ENCODE measurements around the gene PKN3. TPM values are rescaled to one million over a fixed set of nuclear protein-coding genes. Genes with fewer than 3 reads are reported as not detected.

Gene PKN3
- total RNA-seq, 2 donors from 2014 or later = 4.1 to 9.1 TPM

DNA sequence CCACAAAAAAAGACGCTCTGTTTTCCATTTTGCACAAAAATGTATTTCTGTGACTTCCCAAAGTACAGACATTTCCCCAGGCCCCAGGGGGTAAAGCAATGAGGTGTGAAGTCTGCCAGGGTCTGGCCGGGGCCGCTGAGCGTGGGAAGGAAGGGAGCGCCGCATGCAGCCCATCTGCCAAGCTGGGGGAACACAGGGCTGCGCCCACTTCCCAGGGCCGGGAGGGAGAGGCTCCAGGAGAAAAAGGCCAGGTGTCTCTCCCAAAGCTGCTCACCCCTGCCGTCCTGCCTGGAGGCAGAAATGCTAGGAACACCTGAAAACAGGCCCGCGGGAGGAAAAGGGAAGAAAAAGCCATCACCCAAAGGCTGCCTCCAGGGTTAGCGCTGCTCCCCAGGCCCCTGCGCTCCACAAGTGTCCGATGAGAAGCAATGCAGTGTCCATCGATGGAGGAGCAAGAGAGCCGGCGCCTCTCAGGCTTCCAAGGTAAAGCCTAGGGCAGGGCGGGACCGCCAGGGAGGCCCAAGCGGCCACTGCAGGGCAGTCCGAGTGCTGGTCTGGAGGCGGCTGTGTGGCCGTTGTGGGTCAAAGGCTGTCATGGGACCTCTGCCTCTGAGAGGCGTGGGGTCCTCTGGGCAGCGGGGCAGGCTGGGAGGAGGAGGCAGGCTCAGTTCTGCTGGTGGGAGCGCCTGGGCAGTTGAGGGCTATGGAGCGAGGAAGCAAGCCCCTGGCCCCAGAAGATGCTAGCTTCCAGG lies 27.6 kb downstream of the PKN3 start:
- Mint-ChIP-seq H3K27ac (peak overlapping the region; percentile 38), H3K4me3 (no peak overlapping the region), H3K27me3 (no peaks in the 10 kb centered on the region), H3K4me1 (peaks cover 7% of the 10 kb centered on the region), H3K9me3 (no peaks in the 10 kb centered on the region), H3K36me3 (ENCODE audit: low read depth) (peaks cover 18% of the 10 kb centered on the region)
- ATAC-seq (replicated peaks) = no peak

DNA sequence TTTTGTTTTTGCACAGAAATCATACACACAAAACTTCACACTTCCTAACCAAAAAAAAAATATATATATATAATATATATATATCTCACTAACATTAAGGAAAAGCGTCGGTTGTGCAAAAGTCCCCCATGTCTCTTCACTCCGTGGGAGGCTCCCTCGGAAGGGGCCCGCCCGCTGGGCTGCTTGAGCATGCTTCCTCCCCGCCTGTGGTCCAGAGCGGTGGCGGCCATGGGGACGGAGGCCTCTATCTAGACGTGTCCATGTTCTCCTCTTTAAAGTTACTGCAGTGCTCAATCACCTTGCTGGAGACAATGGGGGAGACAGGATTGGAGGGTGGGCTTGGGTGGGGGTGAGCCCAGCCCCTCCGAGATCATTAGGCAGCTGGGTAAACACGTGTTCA lies 28.8 kb downstream of the PKN3 start:
- Mint-ChIP-seq H3K36me3 (ENCODE audit: low read depth) (peaks cover 24% of the 10 kb centered on the region), H3K4me3 (no peak overlapping the region), H3K9me3 (no peaks in the 10 kb centered on the region), H3K4me1 (peaks cover 4% of the 10 kb centered on the region), H3K27me3 (no peaks in the 10 kb centered on the region), H3K27ac (no peak overlapping the region)
- no peak for ATAC-seq (replicated peaks)

DNA sequence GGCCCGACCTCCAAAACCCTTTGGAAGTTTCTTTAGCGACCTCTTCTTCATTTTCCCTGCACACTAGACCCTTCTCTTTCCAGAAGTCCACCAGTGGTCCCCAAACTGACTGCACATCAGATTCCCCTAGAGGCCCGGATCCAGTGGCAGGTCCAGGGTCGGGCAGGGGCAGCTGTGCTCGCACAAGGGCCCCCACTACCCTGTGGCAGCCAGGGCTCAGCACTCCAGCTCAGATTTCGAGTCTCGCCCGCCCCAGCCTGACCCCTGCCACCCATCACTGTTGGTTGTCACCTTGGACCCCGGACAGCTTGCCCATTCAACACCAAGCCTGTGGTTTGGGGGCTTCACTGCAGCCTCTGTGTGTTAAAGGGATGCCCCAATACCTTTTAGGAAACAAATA lies 29.4 kb downstream of the PKN3 start:
- ATAC-seq (replicated peaks) = no peak
- Mint-ChIP-seq H3K27me3 (no peaks in the 10 kb centered on the region), H3K9me3 (no peaks in the 10 kb centered on the region), H3K4me1 (peaks cover 4% of the 10 kb centered on the region), H3K36me3 (ENCODE audit: low read depth) (peaks cover 24% of the 10 kb centered on the region), H3K27ac (no peak overlapping the region), H3K4me3 (no peak overlapping the region)

DNA sequence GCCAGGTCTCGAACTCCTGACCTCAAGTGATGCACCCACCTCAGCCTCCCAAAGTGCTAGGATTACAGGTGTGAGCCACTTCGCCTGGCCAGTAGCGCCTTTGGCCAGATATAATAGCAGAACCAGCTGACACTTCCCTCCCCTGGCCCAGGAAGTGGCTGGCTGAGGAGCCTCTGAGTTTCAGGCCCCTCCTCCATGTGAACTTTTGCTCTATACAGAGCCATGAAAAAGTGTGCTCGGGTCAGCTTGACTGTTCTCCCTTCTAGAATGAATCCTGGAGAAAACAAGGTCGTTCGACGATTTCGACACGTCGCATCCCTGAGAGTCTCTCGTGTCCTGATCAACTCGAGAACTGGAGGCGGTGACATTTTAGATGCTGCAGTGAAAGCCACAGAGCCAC lies 30.3 kb downstream of the PKN3 start:
- Mint-ChIP-seq H3K4me3 (no peak overlapping the region), H3K4me1 (peaks cover 4% of the 10 kb centered on the region), H3K9me3 (no peaks in the 10 kb centered on the region), H3K27me3 (no peaks in the 10 kb centered on the region), H3K27ac (no peak overlapping the region), H3K36me3 (ENCODE audit: low read depth) (peaks cover 30% of the 10 kb centered on the region)
- ATAC-seq (replicated peaks) = no peak

DNA sequence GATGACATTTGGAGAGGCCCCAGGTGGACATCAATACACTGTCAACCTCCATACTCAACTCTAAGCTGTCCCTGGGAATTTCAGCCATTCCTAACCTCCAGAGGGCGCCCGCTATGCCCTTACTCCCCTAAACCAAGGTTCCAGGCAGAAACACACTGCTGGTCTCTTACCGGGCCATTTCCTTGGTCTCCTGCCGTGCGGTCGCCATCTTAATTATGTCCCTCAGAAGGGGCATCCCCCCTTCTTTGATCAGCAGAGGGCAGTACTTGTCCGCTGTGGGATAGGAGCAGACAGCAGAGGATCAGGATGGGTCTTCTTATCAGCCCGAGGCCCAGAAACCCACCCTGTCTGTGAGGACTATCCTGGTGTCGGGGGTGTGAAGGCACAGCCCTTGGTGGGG lies 31.0 kb downstream of the PKN3 start:
- H3K9me3 Mint-ChIP-seq = no peaks in the 10 kb centered on the region
- peaks cover 4% of the 10 kb centered on the region for H3K4me1 Mint-ChIP-seq
- H3K27me3 Mint-ChIP-seq = no peaks in the 10 kb centered on the region
- peaks cover 31% of the 10 kb centered on the region for H3K36me3 Mint-ChIP-seq (ENCODE audit: low read depth)
- H3K4me3 Mint-ChIP-seq = no peak overlapping the region
- H3K27ac Mint-ChIP-seq = no peak overlapping the region
- ATAC-seq (replicated peaks) = no peak

DNA sequence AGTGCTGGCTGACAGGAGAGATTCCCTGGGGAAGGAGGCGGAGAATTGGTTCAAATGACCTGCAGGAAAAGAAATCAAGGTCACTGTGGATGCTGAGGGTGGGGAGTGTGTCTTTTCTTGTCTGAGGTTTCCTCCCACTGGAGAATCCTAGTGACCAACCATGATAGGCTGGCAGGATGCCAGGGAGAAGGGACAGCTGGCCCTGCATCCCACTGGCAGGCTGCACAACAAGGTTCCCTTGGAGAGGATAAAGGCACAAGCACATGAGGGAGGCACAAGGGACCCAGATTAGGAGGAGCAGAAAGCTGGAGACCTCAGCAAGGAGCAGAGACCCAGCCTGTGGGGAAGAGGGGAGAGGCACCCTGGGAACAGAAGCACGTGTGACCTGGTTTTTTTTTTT lies 33.1 kb downstream of the PKN3 start:
- peak overlapping the region; percentile 60 for H3K27ac Mint-ChIP-seq
- no peak for ATAC-seq (replicated peaks)

DNA sequence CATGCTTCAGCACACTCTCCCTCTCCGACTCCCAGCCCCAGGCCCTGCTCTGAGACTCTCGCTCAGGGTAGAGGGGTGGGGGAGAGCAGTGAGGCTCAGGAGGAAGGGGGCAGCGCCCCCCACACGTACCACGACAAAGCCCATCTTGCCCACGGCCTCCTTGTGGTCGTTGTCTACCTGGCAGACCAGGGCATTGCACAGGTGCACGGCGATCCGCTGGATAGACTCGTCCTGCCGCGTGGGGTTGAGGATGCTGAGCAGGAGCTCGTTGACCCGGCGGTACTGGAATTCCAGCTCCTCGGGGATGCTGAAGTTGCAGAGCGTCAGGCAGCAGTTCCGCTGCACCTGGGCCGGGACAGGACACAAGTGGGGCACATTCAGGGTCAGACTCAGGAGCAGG lies 40.1 kb downstream of the PKN3 start:
- Mint-ChIP-seq H3K27ac (no peak overlapping the region), H3K36me3 (ENCODE audit: low read depth) (peaks cover 9% of the 10 kb centered on the region), H3K27me3 (no peaks in the 10 kb centered on the region), H3K9me3 (no peaks in the 10 kb centered on the region), H3K4me3 (no peak overlapping the region), H3K4me1 (no peaks in the 10 kb centered on the region)
- ATAC-seq (replicated peaks) = no peak

More for the DNA sequence above, 33.1 kb downstream of the PKN3 start:
- Mint-ChIP-seq H3K9me3 (no peaks in the 10 kb centered on the region), H3K36me3 (ENCODE audit: low read depth) (peaks cover 31% of the 10 kb centered on the region), H3K4me1 (peaks cover 4% of the 10 kb centered on the region), H3K4me3 (no peak overlapping the region), H3K27me3 (no peaks in the 10 kb centered on the region)

DNA sequence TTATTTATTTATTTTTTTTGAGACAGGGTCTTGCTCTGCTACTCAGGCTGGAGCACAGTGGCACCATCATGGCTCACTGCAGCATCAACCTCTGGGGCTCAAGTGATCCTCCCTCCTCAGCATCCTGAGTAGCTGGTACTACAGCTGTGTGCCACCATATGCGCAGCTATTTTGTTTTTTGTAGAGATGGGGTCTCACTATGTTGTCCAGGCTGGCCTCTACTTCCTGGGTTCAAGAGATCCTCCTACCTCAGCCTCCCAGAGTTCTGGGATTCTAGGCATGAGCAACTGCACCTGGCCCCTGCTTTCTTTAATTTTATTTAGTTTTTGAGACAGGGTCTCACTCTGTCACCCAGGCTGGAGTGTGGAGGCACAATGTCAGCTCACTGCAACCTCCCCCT lies 41.1 kb downstream of the PKN3 start:
- Mint-ChIP-seq H3K4me3 (no peak overlapping the region), H3K27ac (no peak overlapping the region), H3K9me3 (no peaks in the 10 kb centered on the region), H3K4me1 (no peaks in the 10 kb centered on the region), H3K27me3 (no peaks in the 10 kb centered on the region), H3K36me3 (ENCODE audit: low read depth) (peaks cover 6% of the 10 kb centered on the region)
- no peak for ATAC-seq (replicated peaks)

DNA sequence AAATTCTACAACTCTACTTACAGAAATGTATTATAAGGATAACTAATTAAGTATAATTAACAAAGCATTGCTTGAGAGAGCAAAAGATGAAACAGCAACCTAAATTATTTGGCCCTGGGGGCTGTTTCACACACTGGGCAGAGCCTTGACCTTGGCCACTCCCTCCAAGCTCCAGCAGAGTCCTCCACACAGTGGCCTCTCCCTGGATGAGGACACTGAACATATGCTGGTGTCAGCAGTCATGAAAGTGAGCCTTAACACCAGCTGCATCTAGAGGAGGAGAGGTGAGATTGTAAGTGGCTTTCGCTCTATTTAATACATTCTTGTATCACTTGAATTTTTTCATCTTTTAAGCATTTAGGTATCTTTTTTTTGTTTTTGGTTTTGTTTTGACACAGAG lies 44.9 kb downstream of the PKN3 start:
- no peaks in the 10 kb centered on the region for H3K27me3 Mint-ChIP-seq
- H3K27ac Mint-ChIP-seq = no peak overlapping the region
- no peak for ATAC-seq (replicated peaks)
- H3K9me3 Mint-ChIP-seq = no peaks in the 10 kb centered on the region
- H3K4me3 Mint-ChIP-seq = no peak overlapping the region
- H3K4me1 Mint-ChIP-seq = no peaks in the 10 kb centered on the region
- H3K36me3 Mint-ChIP-seq (ENCODE audit: low read depth) = peaks cover 3% of the 10 kb centered on the region

DNA sequence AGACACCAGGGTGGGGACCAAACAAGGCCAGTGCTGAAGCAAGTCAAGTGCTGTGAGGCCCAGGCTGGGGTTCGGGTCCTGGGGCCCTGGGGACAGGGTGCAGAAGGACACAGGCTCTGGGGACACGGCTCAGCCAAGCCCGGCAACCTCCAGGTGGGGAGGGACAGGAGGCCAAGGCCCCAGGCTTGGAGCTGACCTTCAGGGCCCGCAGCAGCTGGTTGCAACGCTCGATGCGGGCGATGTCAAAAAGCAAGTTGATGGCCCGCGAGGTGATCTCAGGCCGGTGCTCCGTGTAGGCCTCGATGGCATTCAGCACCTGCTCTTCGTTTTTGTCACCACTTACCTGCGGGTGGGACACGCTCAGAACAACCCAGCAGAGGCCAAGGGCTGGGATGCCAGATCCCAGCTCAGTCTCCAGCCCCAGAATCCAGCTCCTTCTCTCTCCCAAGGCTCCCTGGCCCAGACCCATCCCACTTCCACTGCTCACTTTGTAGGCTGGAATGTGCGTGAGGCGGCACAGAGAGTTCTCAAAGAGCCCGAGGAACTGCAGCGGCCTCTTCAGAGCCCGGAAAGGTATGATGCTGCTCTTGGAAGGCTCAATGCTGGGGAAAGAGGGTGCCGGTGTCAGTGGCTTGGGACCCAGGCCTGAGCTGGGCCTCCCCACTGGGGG lies 48.8 kb downstream of the PKN3 start:
- Mint-ChIP-seq H3K36me3 (ENCODE audit: low read depth) (peaks cover 15% of the 10 kb centered on the region), H3K4me3 (no peak overlapping the region), H3K27me3 (no peaks in the 10 kb centered on the region), H3K9me3 (no peaks in the 10 kb centered on the region), H3K27ac (no peak overlapping the region), H3K4me1 (peaks cover 5% of the 10 kb centered on the region)
- ATAC-seq (replicated peaks) = no peak

DNA sequence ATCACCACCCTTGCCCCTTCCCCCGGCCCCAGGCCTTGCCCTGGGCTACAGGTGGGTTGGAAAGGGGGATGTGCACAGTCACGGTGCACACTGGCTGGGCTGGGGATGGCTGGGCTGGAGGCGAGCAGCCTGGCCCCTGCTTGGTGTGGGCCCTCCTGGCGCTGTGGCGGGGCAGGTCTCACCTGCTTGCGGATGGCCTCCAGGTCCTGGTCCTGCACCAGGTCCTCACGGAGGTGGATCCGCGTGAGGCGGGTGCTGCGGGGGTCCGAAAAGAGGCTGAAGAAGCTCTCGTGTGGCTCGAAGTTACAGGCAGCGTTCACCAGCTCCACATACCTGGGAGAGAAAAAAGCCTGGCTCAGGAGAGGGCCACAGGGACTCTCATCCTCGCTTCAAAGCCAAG lies 51.3 kb downstream of the PKN3 start:
- ATAC-seq (replicated peaks) = no peak
- peaks cover 5% of the 10 kb centered on the region for H3K4me1 Mint-ChIP-seq
- H3K4me3 Mint-ChIP-seq = no peak overlapping the region
- H3K27ac Mint-ChIP-seq = no peak overlapping the region
- H3K36me3 Mint-ChIP-seq (ENCODE audit: low read depth) = peaks cover 15% of the 10 kb centered on the region
- no peaks in the 10 kb centered on the region for H3K27me3 Mint-ChIP-seq
- no peaks in the 10 kb centered on the region for H3K9me3 Mint-ChIP-seq

DNA sequence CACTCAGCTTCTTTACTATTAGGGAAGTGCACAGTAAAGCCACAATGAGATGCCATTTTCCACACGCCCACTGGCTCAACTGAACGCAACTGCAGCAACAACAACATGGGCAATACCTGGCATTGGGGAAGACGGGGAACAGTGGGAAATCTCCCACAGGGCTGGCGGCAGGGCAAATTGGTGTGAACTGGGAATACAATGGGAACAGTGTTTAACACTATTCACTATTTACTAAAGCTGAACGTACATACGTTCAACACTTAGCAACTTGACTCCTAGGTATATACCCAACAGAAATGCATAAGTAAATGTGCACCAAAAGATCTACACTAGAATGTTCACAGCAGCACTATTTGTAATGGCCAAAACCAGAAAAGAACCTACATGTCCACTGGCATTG lies 55.3 kb downstream of the PKN3 start:
- no peak for ATAC-seq (replicated peaks)
- peaks cover 5% of the 10 kb centered on the region for H3K4me1 Mint-ChIP-seq
- H3K36me3 Mint-ChIP-seq (ENCODE audit: low read depth) = peaks cover 8% of the 10 kb centered on the region
- H3K4me3 Mint-ChIP-seq = no peak overlapping the region
- no peak overlapping the region for H3K27ac Mint-ChIP-seq
- H3K27me3 Mint-ChIP-seq = no peaks in the 10 kb centered on the region
- no peaks in the 10 kb centered on the region for H3K9me3 Mint-ChIP-seq

DNA sequence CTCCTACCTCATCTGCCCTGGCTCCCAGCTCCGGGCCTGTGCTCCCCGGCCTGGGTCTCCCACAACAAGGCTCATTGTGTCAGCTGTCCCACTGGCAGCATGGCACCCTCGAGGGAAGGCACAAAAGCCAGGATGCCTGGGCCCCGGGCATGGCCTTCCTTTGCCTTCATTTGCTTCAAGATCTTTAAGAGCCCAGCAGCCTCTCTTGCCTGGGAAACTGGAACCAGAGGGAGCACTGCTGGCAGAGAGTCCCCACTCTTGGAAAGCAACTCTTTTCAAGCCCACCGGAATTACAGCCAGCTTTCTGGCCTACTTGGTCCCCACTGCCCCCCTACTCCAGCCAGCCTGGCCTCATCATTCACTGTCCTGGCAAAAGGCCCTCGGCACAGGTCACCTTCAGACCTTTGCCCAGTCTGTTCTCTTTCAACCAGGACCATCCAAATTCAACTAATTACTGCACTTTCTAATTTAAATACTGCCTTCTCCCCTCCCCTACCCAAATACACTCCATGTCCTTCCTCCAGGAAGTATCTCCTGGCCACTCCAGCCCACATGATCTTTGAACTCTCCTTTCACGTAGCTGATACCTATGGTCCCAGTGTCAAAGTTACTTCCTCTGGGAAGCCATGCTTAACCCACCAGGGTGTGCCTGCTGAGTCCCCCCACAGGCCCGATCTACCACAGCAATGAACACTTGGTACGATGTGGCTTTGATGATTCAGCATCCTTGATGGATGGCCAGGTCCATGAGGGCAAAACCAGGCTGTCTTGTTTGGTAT lies 60.6 kb downstream of the PKN3 start:
- no peaks in the 10 kb centered on the region for H3K27me3 Mint-ChIP-seq
- H3K27ac Mint-ChIP-seq = peak overlapping the region; percentile 47
- no peak overlapping the region for H3K4me3 Mint-ChIP-seq
- no peaks in the 10 kb centered on the region for H3K9me3 Mint-ChIP-seq
- no peak for ATAC-seq (replicated peaks)
- H3K36me3 Mint-ChIP-seq (ENCODE audit: low read depth) = peaks cover 4% of the 10 kb centered on the region
- H3K4me1 Mint-ChIP-seq = peaks cover 14% of the 10 kb centered on the region

DNA sequence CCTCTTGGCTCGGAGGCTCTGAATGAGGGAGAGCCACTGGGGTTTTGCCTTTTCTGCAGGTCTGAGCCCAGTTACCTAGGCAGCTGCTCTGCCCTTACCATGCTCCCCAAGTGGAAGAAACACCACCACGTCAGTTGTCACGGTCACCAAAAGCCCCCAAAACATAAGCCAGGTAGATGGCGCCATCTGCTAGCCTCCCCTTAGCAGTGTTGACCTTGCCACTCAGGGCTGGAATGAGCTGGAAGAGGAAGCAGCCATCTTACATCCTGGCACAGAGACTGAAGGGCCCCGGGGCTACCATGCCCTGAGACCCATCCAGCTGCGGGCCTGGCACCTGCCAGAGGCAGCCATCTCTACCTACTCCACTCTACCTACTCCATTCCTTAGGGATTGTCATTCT lies 62.1 kb downstream of the PKN3 start:
- H3K4me1 Mint-ChIP-seq = peaks cover 20% of the 10 kb centered on the region
- no peaks in the 10 kb centered on the region for H3K27me3 Mint-ChIP-seq
- H3K4me3 Mint-ChIP-seq = no peak overlapping the region
- ATAC-seq (replicated peaks) = no peak
- H3K27ac Mint-ChIP-seq = peak overlapping the region; percentile 28
- peaks cover 6% of the 10 kb centered on the region for H3K36me3 Mint-ChIP-seq (ENCODE audit: low read depth)
- no peaks in the 10 kb centered on the region for H3K9me3 Mint-ChIP-seq

DNA sequence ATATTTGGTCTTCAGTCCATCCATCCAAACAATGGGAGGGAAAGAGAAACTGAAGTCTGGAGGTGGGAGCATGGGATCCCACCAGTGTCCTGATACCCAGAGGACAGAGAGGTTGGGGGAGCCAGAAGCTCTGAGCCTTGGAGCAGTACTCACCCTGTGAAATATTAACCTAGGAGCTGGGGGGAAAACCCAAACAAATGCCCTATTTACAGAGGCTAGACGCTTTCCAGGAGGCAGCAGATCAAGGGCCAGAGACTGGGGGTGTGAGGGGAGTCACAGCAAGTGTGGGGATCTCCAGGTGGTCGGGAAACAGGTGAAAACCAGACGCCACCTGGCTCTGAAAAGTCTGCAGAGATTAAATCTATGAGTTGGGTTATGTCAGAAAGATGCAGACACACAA lies 63.2 kb downstream of the PKN3 start:
- Mint-ChIP-seq H3K4me3 (no peak overlapping the region), H3K4me1 (peaks cover 29% of the 10 kb centered on the region), H3K9me3 (no peaks in the 10 kb centered on the region), H3K27me3 (no peaks in the 10 kb centered on the region), H3K27ac (peak overlapping the region; percentile 28), H3K36me3 (ENCODE audit: low read depth) (peaks cover 6% of the 10 kb centered on the region)
- ATAC-seq (replicated peaks) = no peak
